Prostate gland (tissue), 2 donors: Measurements from ENCODE around the gene POU6F2. TPM values are rescaled to one million over a fixed set of nuclear protein-coding genes. Genes with fewer than 3 reads are reported as not detected.

ENCODE experiments used
- DNase-seq: peaks from one replicate; pipeline ENCODE4 v3.0.0-alpha.2; 2019; ENCODE audit warnings: low spot score
- H3K27ac ChIP-seq, 2 donors: fragments of 200-600 bp; sonication (generic); 2 replicates each; pipeline ENCODE4 v1.5.1; 2017 to 2019
- H3K27me3 ChIP-seq: fragments of 200-600 bp; sonication (generic); replicated peaks from 2 replicates; pipeline ENCODE4 v1.5.1; 2019; ENCODE audit not compliant: insufficient read depth
- H3K36me3 ChIP-seq, 2 donors: fragments of 200-600 bp; sonication (generic); 1 replicate in 1 of 2; 2 replicates in 1 of 2; pipeline versions ENCODE4 v1.5.1 to v1.8.1; 2017 to 2019
- H3K4me1 ChIP-seq: fragments of 200-600 bp; sonication (generic); replicated peaks from 2 replicates; pipeline ENCODE4 v1.5.1; 2019
- H3K4me3 ChIP-seq, 2 donors: fragments of 200-600 bp; sonication (generic); 2 replicates each; pipeline ENCODE4 v1.5.1; 2017 to 2019
- H3K9me3 ChIP-seq: fragments of 200-600 bp; sonication (generic); 2 replicates; pipeline ENCODE4 v1.5.1; 2017
- CTCF ChIP-seq, 4 experiments: fragments of 200-600 bp in 2 of 4; fragments of 450-650 bp in 2 of 4; sonication (generic) in 2 of 4; IDR thresholded peaks; 1 replicate in 3 of 4; 2 replicates in 1 of 4; pipeline ENCODE4 v1.5.1; 2016 to 2019; ENCODE audit warnings: antibody characterized with exemption in 4 of 4, mild to moderate bottlenecking in 2 of 4, moderate library complexity in 2 of 4
- POLR2A ChIP-seq: fragments of 450-650 bp; IDR thresholded peaks from one replicate; pipeline ENCODE4 v1.6.1; 2016; ENCODE audit warnings: antibody characterized with exemption, mild to moderate bottlenecking
- POLR2AphosphoS5 ChIP-seq: sonication (generic); formaldehyde crosslinking; IDR thresholded peaks from one replicate; pipeline ENCODE4 v1.6.1; 2017; ENCODE audit warnings: antibody characterized with exemption
- WGBS: methylation state at CpG from one replicate; pipeline ENCODE4 v1.1.5; 2018; 5-methylcytosine and 5-hydroxymethylcytosine counted together
- intact Hi-C: fragments of 100-400 bp; cut with DNase I; formaldehyde crosslinking; loops from one replicate; pipeline ENCODE4 v1.14.2; 2022
- total RNA-seq, 2 donors: library from RNA; depleted of rRNA; stranded (reverse); fragments of >200 nt; gene quantifications; one replicate each; pipeline ENCODE4 v1.1.0, GENCODE V29; 2016

Gene POU6F2
- total RNA-seq, 2 donors from 2014 or later, result 2.4 TPM; not detected in 1

- H3K4me1 ChIP-seq, result no peaks in the 10 kb centered on the region
- no peak overlapping the region for H3K4me3 ChIP-seq
- WGBS, result 53% methylated on average over 3 of the region's 3 CpGs
- TF ChIP-seq CTCF (IDR thresholded peaks at IDR 0.05) (no peak), POLR2AphosphoS5 (no peak), POLR2A (no peak)
- no peaks in the 10 kb centered on the region for H3K9me3 ChIP-seq
- H3K27ac ChIP-seq, result no peak overlapping the region
- H3K36me3 ChIP-seq, result no peaks in the 10 kb centered on the region
- intact Hi-C loops, result no loop called here
- peaks cover under 1% of the 10 kb centered on the region for H3K27me3 ChIP-seq
- DNase-seq, result no peak
Observed at GRCh38 chr7:39083781-39084180, 106.1 kb downstream of the POU6F2 start.

- no peak overlapping the region for H3K27ac ChIP-seq
- DNase-seq, result no peak
- H3K4me3 ChIP-seq, result no peak overlapping the region
- no peaks in the 10 kb centered on the region for H3K9me3 ChIP-seq
- TF ChIP-seq CTCF (IDR thresholded peaks at IDR 0.05) (no peak), POLR2A (no peak), POLR2AphosphoS5 (no peak)
- WGBS, result 79% methylated on average over 3 of the region's 3 CpGs
- H3K36me3 ChIP-seq, result no peaks in the 10 kb centered on the region
- H3K4me1 ChIP-seq, result no peaks in the 10 kb centered on the region
- no peaks in the 10 kb centered on the region for H3K27me3 ChIP-seq
- intact Hi-C loops, result no loop called here
Observed at GRCh38 chr7:39084349-39084748, 106.6 kb downstream of the POU6F2 start.

- Histone ChIP-seq H3K9me3 (no peaks in the 10 kb centered on the region), H3K36me3 (no peaks in the 10 kb centered on the region)
- WGBS, result 34% methylated on average over 5 of the region's 5 CpGs
Observed at GRCh38 chr7:39085189-39085588, 107.5 kb downstream of the POU6F2 start.

GRCh38 chr7:39085590-39086049 is 107.9 kb downstream of the POU6F2 start:
- TF ChIP-seq POLR2AphosphoS5 (no peak), POLR2A (no peak), CTCF (IDR thresholded peaks at IDR 0.05) (no peak)
- H3K27me3 ChIP-seq, result no peaks in the 10 kb centered on the region
- intact Hi-C loops, result no loop called here
- WGBS, result 4% methylated on average over 11 of the region's 11 CpGs
- H3K27ac ChIP-seq, result no peak overlapping the region
- no peaks in the 10 kb centered on the region for H3K4me1 ChIP-seq
- no peak overlapping the region for H3K4me3 ChIP-seq
- H3K9me3 ChIP-seq, result no peaks in the 10 kb centered on the region
- no peak for DNase-seq
- no peaks in the 10 kb centered on the region for H3K36me3 ChIP-seq

More at GRCh38 chr7:39085189-39085588, 107.5 kb downstream of the POU6F2 start:
- no peaks in the 10 kb centered on the region for H3K27me3 ChIP-seq
- TF ChIP-seq POLR2A, result no peak
- TF ChIP-seq CTCF (IDR thresholded peaks at IDR 0.05), result no peak
- no peak for TF ChIP-seq POLR2AphosphoS5
- no peak overlapping the region for H3K4me3 ChIP-seq
- H3K4me1 ChIP-seq, result no peaks in the 10 kb centered on the region
- intact Hi-C loops, result no loop called here
- no peak overlapping the region for H3K27ac ChIP-seq
- DNase-seq, result no peak

GRCh38 chr7:39086638-39087360 is 109.1 kb downstream of the POU6F2 start:
- no peak for DNase-seq
- H3K4me1 ChIP-seq, result no peaks in the 10 kb centered on the region
- no peaks in the 10 kb centered on the region for H3K9me3 ChIP-seq
- H3K36me3 ChIP-seq, result no peaks in the 10 kb centered on the region
- H3K4me3 ChIP-seq, result no peak overlapping the region
- H3K27me3 ChIP-seq, result no peaks in the 10 kb centered on the region
- H3K27ac ChIP-seq, result no peak overlapping the region
- TF ChIP-seq POLR2AphosphoS5 (no peak), POLR2A (no peak), CTCF (IDR thresholded peaks at IDR 0.05) (no peak)
- WGBS, result 86% methylated on average over 10 of the region's 10 CpGs
- intact Hi-C loops, result no loop called here
